Measurements from ENCODE around the gene NOVA1.

NOVA1 gene

DNA sequence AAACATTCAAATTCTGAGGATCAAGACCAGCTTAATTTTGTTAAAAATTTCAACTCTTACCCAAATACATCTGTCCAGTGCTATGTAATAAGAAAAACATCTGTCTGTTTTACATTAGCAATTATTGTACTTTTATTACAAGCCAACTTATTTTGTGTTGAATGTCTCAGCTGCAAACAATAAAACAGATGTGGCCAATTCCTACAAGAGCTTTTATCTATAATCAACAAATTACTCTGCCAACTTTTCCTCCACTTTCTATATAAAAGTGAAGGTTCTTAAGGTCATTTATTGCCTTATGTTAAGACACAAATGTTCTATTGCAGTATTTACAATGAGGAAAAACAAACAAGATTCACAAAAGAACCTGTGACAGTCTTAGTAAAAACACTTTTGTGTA, 72.7 kb downstream of the NOVA1 start:
- no peaks in the 10 kb centered on the region for H3K27me3 ChIP-seq (ENCODE audit: control insufficient read depth, insufficient read depth, low read length)

DNA sequence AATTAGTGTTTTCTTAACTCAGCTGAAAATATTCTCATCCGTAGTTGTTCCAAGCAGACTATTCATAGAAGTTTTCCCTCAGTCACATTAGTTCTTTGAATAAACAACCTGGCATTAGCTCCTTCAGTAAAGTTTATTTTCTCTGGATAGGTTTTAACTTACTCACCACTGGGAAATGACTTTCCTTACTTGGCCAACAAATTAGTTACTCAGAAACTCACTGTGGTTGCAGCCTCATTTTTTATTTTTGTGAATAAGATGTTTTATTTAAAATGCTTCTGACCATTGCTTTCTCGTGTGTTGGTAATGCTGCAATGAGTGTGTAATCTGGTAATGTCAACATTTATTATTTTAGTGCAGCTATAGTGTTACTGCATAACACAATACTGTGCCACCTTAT, 74.9 kb downstream of the NOVA1 start:
- Histone ChIP-seq H3K27ac (ENCODE audit: low read depth, low read length) (no peak overlapping the region), H3K27me3 (ENCODE audit: control insufficient read depth, insufficient read depth, low read length) (no peaks in the 10 kb centered on the region), H3K4me3 (ENCODE audit: low read depth, low read length) (no peak overlapping the region), H3K4me1 (ENCODE audit: control insufficient read depth, insufficient read depth, low read length) (peaks cover 8% of the 10 kb centered on the region; the same call in 1 of the 2 replicates), H3K9ac (ENCODE audit: low read length) (no peak overlapping the region), H3K36me3 (ENCODE audit: control insufficient read depth, insufficient read depth, low read length) (no peaks in the 10 kb centered on the region), H3K9me3 (ENCODE audit: control insufficient read depth, insufficient read depth, low read depth, low read length) (no peaks in the 10 kb centered on the region)

More for the DNA sequence above, 72.7 kb downstream of the NOVA1 start:
- no peaks in the 10 kb centered on the region for H3K36me3 ChIP-seq (ENCODE audit: control insufficient read depth, insufficient read depth, low read length)
- H3K4me3 ChIP-seq (ENCODE audit: low read depth, low read length), result no peak overlapping the region
- H3K27ac ChIP-seq (ENCODE audit: low read depth, low read length), result no peak overlapping the region
- peaks cover 3% of the 10 kb centered on the region; the same call in 1 of the 2 replicates for H3K4me1 ChIP-seq (ENCODE audit: control insufficient read depth, insufficient read depth, low read length)
- no peaks in the 10 kb centered on the region for H3K9me3 ChIP-seq (ENCODE audit: control insufficient read depth, insufficient read depth, low read depth, low read length)
- H3K9ac ChIP-seq (ENCODE audit: low read length), result no peak overlapping the region

DNA sequence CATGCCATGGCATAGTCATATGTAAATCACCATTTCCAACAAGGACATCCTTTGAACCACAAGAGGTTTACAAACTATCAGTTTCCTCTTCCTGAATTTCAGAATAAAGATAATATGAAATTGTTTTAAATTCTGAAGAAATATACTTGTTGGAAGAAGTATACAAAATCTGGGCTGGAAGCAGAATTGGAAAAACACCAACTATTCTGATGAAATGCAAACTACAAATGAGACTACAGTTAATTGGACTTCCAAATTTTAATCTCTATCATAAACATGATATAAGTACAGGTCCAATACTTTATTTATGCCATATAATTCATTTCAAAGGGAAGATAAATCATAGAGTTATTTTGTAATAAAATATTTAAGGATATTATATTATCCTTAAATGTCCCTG, 80.1 kb downstream of the NOVA1 start:
- Histone ChIP-seq H3K27ac (ENCODE audit: low read depth, low read length) (no peak overlapping the region), H3K4me1 (ENCODE audit: control insufficient read depth, insufficient read depth, low read length) (peaks cover 4% of the 10 kb centered on the region; the same call in 1 of the 2 replicates), H3K27me3 (ENCODE audit: control insufficient read depth, insufficient read depth, low read length) (no peaks in the 10 kb centered on the region), H3K4me3 (ENCODE audit: low read depth, low read length) (no peak overlapping the region), H3K9me3 (ENCODE audit: control insufficient read depth, insufficient read depth, low read depth, low read length) (no peaks in the 10 kb centered on the region), H3K9ac (ENCODE audit: low read length) (no peak overlapping the region), H3K36me3 (ENCODE audit: control insufficient read depth, insufficient read depth, low read length) (no peaks in the 10 kb centered on the region)

DNA sequence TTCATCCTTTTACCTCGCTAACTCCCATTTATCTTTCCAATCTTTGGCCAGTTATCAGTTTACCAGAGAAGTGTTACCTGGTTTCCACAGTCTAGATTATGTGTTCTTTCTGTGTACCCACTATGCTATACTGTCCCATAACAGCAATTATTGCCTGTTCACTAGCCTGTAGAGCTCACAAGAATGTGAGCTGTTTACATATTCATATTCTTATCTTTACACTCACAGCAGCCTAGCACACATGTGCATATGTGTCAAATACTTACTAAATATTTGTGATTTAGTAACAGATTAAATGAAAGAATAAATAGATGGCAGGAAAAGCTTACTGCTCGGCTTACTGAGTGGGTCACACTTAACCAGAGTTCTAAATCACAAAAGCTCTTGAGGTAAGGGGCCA, 97.8 kb downstream of the NOVA1 start:
- Histone ChIP-seq H3K9ac (ENCODE audit: low read length) (no peak overlapping the region), H3K9me3 (ENCODE audit: control insufficient read depth, insufficient read depth, low read depth, low read length) (no peaks in the 10 kb centered on the region), H3K27ac (ENCODE audit: low read depth, low read length) (no peak overlapping the region), H3K4me1 (ENCODE audit: control insufficient read depth, insufficient read depth, low read length) (peaks cover 5% of the 10 kb centered on the region; the same call in 1 of the 2 replicates), H3K27me3 (ENCODE audit: control insufficient read depth, insufficient read depth, low read length) (no peaks in the 10 kb centered on the region), H3K4me3 (ENCODE audit: low read depth, low read length) (no peak overlapping the region), H3K36me3 (ENCODE audit: control insufficient read depth, insufficient read depth, low read length) (no peaks in the 10 kb centered on the region)

DNA sequence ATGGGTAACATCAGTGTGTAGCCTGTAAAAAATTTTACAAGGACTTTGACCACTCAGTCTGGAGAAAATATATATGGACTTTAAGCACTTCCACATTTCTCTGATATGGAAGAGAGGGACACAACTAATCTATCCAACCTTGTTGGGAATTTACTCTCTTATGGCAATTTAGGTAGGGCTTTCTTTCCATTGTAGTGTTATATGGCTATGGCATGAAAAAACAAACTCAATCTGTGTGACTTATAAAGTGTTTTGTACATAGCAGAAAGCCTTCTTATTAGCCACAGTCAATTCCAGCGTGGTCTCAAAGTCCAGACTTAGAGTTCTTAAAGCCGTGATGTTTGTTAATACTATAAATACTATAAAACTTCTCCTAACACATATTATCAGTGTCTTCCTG, 98.3 kb downstream of the NOVA1 start:
- no peaks in the 10 kb centered on the region for H3K27me3 ChIP-seq (ENCODE audit: control insufficient read depth, insufficient read depth, low read length)
- H3K9ac ChIP-seq (ENCODE audit: low read length), result no peak overlapping the region
- no peak overlapping the region for H3K4me3 ChIP-seq (ENCODE audit: low read depth, low read length)

DNA sequence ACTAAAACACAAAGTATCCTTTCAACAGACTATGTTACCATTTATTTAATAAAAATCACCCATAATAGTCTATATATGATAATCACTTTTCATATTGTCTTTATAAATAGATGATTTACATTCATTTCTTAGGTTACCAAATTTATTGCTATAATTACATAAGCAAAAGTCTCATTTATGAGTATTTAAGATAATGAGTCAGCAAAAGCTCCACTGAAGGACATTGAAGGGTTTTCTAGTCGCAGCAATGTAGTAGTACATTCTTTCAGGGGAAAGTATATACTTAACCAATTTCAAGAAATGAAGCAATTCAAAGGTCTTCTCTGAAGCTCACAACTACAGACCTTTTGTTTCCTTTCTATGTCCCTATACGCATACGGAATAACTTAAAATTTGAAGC, 110.9 kb downstream of the NOVA1 start:
- Histone ChIP-seq H3K9ac (ENCODE audit: low read length) (no peak overlapping the region), H3K36me3 (ENCODE audit: control insufficient read depth, insufficient read depth, low read length) (no peaks in the 10 kb centered on the region), H3K4me1 (ENCODE audit: control insufficient read depth, insufficient read depth, low read length) (no peaks in the 10 kb centered on the region), H3K27ac (ENCODE audit: low read depth, low read length) (no peak overlapping the region), H3K27me3 (ENCODE audit: control insufficient read depth, insufficient read depth, low read length) (no peaks in the 10 kb centered on the region), H3K4me3 (ENCODE audit: low read depth, low read length) (no peak overlapping the region), H3K9me3 (ENCODE audit: control insufficient read depth, insufficient read depth, low read depth, low read length) (no peaks in the 10 kb centered on the region)

More for the DNA sequence above, 98.3 kb downstream of the NOVA1 start:
- no peak overlapping the region for H3K27ac ChIP-seq (ENCODE audit: low read depth, low read length)
- H3K9me3 ChIP-seq (ENCODE audit: control insufficient read depth, insufficient read depth, low read depth, low read length), result no peaks in the 10 kb centered on the region
- H3K4me1 ChIP-seq (ENCODE audit: control insufficient read depth, insufficient read depth, low read length), result peaks cover 5% of the 10 kb centered on the region; the same call in 1 of the 2 replicates
- no peaks in the 10 kb centered on the region for H3K36me3 ChIP-seq (ENCODE audit: control insufficient read depth, insufficient read depth, low read length)

DNA sequence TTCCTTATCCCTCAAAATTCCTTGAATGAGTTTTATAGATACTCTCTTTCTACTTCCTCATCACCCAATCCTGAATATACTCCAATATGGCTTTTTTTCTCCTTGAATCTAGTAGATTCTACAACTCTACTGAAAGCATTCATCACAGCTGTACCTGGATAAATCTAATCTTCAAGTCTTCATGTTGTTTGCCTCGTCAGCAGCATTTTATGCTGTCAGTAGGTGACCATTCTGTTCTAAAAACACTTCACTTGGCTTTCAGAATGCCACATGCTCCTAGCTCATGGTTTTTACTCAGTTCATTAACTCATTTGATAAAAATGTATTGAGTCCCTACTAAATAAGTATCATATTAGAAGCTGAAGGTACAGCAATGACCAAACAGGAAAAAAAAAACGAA, 113.3 kb downstream of the NOVA1 start:
- no peaks in the 10 kb centered on the region for H3K4me1 ChIP-seq (ENCODE audit: control insufficient read depth, insufficient read depth, low read length)
- H3K9ac ChIP-seq (ENCODE audit: low read length), result no peak overlapping the region
- H3K27me3 ChIP-seq (ENCODE audit: control insufficient read depth, insufficient read depth, low read length), result no peaks in the 10 kb centered on the region
- no peak overlapping the region for H3K27ac ChIP-seq (ENCODE audit: low read depth, low read length)
- H3K4me3 ChIP-seq (ENCODE audit: low read depth, low read length), result no peak overlapping the region
- H3K9me3 ChIP-seq (ENCODE audit: control insufficient read depth, insufficient read depth, low read depth, low read length), result no peaks in the 10 kb centered on the region
- no peaks in the 10 kb centered on the region for H3K36me3 ChIP-seq (ENCODE audit: control insufficient read depth, insufficient read depth, low read length)

DNA sequence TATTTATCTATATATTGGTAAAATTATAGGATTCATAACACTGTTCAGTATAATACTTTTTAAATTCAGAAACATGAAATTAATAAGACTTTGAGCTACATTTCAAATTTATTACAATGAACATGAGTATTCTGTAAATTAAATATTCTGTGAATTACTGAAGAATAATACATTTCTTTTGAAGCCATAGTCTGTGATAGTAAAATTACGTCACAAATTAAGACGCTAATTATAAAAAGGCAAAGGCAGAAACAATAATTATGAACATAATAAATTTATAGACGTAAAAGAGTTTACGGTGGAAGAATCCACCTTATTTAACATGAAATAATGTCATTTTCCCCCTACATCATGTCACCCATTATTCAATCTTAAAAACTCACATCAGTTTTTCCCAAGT, 118.9 kb downstream of the NOVA1 start:
- no peak overlapping the region for H3K4me3 ChIP-seq (ENCODE audit: low read depth, low read length)
- no peaks in the 10 kb centered on the region for H3K4me1 ChIP-seq (ENCODE audit: control insufficient read depth, insufficient read depth, low read length)
- H3K9ac ChIP-seq (ENCODE audit: low read length), result no peak overlapping the region
- H3K36me3 ChIP-seq (ENCODE audit: control insufficient read depth, insufficient read depth, low read length), result no peaks in the 10 kb centered on the region
- no peaks in the 10 kb centered on the region for H3K27me3 ChIP-seq (ENCODE audit: control insufficient read depth, insufficient read depth, low read length)
- H3K27ac ChIP-seq (ENCODE audit: low read depth, low read length), result no peak overlapping the region
- H3K9me3 ChIP-seq (ENCODE audit: control insufficient read depth, insufficient read depth, low read depth, low read length), result no peaks in the 10 kb centered on the region

- no peaks in the 10 kb centered on the region for H3K4me1 ChIP-seq (ENCODE audit: control insufficient read depth, insufficient read depth, low read length)
- H3K4me3 ChIP-seq (ENCODE audit: low read depth, low read length), result no peak overlapping the region
- no peaks in the 10 kb centered on the region for H3K27me3 ChIP-seq (ENCODE audit: control insufficient read depth, insufficient read depth, low read length)
- no peaks in the 10 kb centered on the region; the same call in 1 of the 2 replicates for H3K36me3 ChIP-seq (ENCODE audit: control insufficient read depth, insufficient read depth, low read length)
- no peak overlapping the region for H3K27ac ChIP-seq (ENCODE audit: low read depth, low read length)
- H3K9me3 ChIP-seq (ENCODE audit: control insufficient read depth, insufficient read depth, low read depth, low read length), result no peaks in the 10 kb centered on the region
- no peak overlapping the region for H3K9ac ChIP-seq (ENCODE audit: low read length)
These were observed 131.0 kb downstream of the NOVA1 start for GRCh38 chr14:26466862-26467261.

DNA sequence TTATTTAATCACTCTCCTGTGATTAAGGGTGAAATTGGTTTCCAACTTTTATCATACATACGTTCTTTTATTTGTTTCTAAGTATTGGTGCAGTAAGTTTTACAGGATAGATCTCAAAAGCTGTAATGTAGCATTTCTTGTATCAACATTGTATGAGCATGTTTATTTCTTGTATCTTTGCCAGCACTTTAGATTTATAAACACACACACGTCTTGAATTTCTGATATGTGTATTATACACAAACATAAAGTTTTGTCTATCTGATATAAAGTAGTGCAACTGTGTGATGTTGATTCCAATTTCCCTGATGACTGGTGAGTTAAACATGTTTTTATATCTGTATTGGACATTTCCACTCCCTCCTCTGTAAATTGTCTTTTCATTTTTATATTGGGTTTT, 134.7 kb downstream of the NOVA1 start:
- H3K4me3 ChIP-seq (ENCODE audit: low read depth, low read length), result no peak overlapping the region
- H3K36me3 ChIP-seq (ENCODE audit: control insufficient read depth, insufficient read depth, low read length), result no peaks in the 10 kb centered on the region; the same call in 1 of the 2 replicates
- H3K27ac ChIP-seq (ENCODE audit: low read depth, low read length), result no peak overlapping the region
- H3K4me1 ChIP-seq (ENCODE audit: control insufficient read depth, insufficient read depth, low read length), result no peaks in the 10 kb centered on the region
- no peak overlapping the region for H3K9ac ChIP-seq (ENCODE audit: low read length)
- H3K27me3 ChIP-seq (ENCODE audit: control insufficient read depth, insufficient read depth, low read length), result no peaks in the 10 kb centered on the region
- no peaks in the 10 kb centered on the region for H3K9me3 ChIP-seq (ENCODE audit: control insufficient read depth, insufficient read depth, low read depth, low read length)

- no peak overlapping the region for H3K27ac ChIP-seq (ENCODE audit: low read depth, low read length)
- H3K27me3 ChIP-seq (ENCODE audit: control insufficient read depth, insufficient read depth, low read length), result no peaks in the 10 kb centered on the region
- no peaks in the 10 kb centered on the region for H3K9me3 ChIP-seq (ENCODE audit: control insufficient read depth, insufficient read depth, low read depth, low read length)
- H3K36me3 ChIP-seq (ENCODE audit: control insufficient read depth, insufficient read depth, low read length), result no peaks in the 10 kb centered on the region
- no peak overlapping the region for H3K9ac ChIP-seq (ENCODE audit: low read length)
- no peaks in the 10 kb centered on the region for H3K4me1 ChIP-seq (ENCODE audit: control insufficient read depth, insufficient read depth, low read length)
- no peak overlapping the region for H3K4me3 ChIP-seq (ENCODE audit: low read depth, low read length)
These were observed 143.7 kb downstream of the NOVA1 start for GRCh38 chr14:26454105-26454504.

Data from HUES6 (cell line).